ENCODE results near the gene AGXT.
A peak's percentile ranks its signal among the peaks of the same experiment; 100 is the strongest.

DNA sequence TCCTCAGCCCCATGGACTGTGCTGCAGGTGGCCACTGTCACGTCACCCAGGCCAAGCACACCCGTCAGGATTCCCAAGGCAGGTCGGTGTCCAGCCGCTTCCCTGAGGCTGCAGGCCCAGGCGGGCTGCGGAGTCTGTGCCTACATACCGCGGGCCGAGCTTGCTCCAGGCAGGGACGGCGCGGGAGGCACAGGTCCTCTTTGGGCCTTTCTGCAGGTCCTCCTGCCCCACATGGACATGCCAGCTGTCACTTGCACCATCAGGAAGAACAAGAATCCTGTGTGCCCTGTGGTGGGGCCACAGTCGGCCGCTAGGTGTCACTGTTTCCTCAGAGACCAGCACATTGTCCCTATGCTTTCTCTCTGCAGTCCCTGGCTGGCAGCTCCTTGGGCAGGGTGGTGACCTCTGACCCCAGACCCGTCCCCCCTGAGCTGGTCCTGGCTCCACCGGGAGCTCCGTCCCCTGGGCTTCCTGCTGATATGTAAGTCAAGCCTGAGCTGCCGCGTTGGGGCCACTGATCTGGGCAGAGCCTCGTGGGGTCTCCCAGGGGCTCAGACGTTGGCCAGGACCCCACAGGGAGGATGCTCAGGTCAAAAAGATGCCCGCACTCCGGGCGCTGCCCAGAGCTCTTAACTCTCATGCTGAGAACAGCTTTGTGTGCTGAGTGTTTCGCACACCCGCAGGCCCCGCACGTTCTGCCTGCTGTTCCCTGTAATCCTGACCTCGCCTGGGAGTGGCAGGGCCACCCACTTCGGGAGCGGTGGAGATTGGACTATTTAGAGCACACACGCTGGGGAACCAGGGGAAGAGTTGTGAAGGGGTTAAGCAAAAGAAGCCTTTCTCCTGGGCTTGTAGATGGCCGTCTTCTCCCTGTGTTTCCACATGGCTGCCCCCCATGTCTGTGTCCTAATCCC, 17.3 kb upstream of the AGXT start:
- TF ChIP-seq, protein P1, sequence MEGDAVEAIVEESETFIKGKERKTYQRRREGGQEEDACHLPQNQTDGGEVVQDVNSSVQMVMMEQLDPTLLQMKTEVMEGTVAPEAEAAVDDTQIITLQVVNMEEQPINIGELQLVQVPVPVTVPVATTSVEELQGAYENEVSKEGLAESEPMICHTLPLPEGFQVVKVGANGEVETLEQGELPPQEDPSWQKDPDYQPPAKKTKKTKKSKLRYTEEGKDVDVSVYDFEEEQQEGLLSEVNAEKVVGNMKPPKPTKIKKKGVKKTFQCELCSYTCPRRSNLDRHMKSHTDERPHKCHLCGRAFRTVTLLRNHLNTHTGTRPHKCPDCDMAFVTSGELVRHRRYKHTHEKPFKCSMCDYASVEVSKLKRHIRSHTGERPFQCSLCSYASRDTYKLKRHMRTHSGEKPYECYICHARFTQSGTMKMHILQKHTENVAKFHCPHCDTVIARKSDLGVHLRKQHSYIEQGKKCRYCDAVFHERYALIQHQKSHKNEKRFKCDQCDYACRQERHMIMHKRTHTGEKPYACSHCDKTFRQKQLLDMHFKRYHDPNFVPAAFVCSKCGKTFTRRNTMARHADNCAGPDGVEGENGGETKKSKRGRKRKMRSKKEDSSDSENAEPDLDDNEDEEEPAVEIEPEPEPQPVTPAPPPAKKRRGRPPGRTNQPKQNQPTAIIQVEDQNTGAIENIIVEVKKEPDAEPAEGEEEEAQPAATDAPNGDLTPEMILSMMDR (optimal IDR thresholded peaks at IDR 0.05 in 1 of 3, IDR thresholded peaks at IDR 0.05 in 1 of 3, conservative IDR thresholded peaks at IDR 0.05 in 1 of 3; ENCODE audit: extremely low read depth in 1 of 3, insufficient read depth in 2 of 3, low read length in 3 of 3): peak; percentile 89 to 98 (median 97)
- no peak for TF ChIP-seq EZH2 (IDR thresholded peaks at IDR 0.05; ENCODE audit: low read length)
